HCEC 1CT (cell line): Measurements from ENCODE around the gene SLC22A17.

Experiments
- DNase-seq: peaks from one replicate; pipeline ENCODE4 v3.0.0-alpha.2; 2017

Gene SLC22A17

DNA sequence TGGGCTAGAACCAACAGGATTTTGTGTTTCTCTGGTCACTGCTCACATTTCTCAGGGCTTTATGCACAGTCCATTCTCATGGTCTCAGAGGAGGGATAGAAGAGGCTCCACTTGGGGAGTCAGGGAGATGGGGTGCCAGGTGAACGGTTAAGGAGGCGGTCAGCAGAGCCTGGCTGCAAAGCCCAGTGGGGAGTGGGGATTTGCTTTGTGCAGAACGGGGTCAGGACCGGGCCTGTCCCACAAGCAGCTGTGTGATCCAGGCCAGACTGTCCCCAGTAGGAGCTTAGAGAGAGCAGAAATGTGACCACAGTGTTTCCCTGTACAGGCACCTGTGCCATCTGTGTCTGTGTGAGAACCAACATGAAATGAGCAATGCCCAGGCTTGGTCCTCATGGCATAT is 28.3 kb upstream of the SLC22A17 start:
- no peak for DNase-seq

DNA sequence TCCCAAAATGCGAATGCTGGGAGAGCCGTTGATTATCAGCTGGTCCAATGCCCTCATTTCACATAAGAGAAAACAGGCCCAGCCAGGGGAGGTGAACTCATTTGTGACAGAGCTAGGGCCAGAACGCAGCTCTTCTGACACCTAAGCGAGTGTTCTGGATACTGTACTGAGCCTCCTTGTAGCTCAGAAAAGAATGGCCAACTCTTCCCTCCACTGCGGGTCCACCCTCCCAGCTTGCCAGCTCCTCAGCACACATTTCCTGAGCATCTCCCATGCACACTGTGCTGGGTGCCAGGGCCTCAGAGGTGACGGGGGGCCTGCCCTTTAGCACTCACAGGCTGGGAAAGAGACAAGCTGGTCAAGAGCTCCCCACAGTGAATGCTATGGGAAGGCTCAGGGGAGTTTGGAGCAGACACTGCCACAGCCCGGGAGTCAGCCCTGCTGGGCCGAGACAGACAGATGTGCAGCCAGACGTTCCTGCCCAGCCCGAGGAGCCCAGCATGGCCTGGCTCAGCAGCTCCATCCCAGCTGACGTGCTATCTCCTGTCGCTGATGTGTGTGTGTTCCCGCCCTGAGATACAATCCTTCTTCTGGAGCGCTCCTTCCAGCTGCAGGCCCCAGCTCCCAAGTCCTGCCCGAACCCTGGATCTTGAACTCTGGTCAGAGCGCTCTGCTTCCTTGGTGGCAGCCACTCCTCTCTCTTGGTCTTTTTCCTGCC is 27.7 kb upstream of the SLC22A17 start:
- no peak for DNase-seq

DNA sequence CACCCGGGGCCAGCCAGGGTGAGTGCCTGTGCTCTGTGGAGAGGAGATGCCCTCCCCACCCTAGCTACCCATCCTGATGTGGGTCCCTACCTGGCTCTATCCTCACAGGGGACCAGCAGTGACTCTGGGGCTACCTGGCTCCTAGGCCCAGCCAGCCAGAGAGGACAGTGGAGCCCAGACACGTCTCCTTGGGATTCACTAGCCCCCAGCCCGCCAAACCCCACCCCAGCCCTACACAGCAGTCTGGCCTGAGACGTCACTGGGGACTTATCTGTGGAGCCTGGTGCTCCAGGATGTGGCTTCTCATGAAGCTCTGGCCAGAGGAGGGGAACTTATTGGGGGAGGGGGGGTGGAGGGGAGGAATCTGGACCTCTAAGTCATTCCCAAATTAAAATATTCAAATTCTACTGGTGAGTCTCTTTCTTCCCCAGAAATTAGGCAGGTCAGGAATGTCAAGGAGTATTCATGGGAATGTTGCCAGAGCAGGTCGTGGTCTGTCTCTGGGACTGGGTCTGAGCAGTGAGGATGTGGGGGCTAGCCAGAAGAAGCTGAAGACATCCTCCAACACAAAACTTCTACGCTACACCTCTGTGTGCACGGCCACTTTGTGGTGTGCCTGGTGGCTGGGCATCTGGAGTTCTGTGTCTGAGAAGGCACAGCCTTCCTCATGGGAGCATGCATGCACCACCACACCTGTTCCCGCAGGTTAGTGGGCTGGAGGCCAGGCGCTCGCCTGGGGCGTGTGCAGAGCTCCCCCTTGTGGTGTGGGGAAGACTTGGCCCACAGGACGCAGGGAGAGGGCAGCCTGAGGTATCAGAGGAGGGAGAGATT is 26.9 kb upstream of the SLC22A17 start:
- peak; percentile 15 for DNase-seq

DNA sequence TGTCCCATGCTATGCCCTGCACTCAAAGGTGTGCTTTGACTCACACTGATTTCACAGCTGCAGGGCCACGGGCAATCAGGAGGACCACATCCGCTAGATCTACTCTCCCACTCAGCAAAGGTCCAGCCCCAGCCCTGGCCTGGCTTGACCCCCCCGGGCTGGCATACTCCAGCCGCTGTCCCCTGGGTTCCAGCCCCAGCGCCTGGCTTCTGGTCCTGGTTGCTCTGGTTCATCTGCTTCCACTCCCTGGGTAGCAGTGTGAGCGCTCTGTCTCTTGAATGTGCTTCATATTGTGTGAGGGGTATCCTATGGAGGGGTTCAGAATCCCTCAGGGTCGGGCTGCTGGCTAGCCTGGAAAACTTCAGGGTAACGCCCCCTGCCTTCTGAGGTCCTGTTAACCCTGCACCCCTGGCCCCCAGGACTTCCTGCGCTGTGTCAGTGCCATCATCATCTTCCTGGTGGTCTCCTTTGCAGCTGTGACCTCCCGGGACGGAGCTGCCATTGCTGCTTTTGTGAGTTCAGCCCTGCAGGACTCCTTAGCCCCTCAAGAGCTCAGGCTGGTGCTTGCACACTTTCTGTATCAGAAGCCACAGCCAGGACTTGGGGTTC is 26.0 kb upstream of the SLC22A17 start:
- no peak for DNase-seq

DNA sequence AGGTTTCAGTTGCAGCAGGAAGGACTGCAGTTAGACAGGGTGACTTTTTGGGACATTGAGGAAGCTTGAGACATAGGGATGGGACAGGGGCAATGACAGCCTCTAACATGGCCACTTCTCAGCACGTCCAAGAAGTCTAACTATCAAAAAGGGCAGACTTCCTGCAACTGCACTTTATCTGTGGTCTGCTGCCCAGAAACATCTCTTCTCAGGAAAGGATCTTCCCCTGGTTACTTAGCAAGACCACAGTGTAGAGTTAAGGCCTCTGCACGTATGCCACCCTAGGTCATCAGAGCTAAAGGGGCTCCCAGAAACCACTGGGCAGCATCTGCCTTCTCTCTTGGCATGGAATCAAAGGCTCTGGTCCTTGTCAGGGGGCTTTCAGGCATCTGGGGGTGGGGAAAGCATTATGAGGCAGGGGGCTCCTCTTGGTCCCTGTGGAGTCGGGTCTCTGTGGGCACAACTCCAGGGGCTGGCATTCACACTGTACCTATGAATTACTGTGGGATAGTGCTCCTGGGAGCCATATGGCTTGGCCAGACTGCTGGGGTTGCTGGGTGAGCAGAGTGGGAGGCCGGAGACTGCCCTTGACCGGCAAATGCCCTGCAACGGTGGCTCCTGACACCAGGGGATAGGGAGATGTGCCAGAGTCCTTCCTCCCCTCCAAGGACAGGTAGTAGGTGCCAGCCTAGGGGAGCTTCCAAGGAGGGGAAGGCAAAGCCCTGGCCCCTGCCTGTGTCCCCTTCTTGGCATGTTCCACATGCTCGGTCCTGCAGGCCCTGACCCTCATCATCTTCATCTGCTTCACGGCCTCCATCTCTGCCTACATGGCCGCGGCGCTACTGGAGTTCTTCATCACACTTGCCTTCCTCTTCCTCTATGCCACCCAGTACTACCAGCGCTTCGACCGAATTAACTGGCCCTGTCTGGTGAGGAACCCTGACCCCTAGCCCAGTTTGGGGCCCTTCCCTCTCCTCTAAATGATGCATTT is 25.2 kb upstream of the SLC22A17 start:
- no peak for DNase-seq

DNA sequence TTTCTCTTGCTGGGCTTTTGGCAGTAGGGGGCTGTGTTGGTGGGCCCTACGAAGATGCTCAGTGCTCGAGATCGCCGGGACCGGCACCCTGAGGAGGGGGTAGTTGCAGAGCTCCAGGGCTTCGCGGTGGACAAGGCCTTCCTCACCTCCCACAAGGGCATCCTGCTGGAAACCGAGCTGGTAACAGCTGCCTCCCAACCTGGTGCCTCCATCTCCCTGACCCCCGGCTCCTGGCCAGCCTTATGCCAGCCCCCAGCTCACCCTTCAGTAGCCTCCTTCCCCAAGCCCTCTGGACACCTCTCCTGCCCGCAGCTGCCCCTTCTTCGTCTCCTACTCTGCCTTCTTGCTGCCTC is 24.5 kb upstream of the SLC22A17 start:
- no peak for DNase-seq

DNA sequence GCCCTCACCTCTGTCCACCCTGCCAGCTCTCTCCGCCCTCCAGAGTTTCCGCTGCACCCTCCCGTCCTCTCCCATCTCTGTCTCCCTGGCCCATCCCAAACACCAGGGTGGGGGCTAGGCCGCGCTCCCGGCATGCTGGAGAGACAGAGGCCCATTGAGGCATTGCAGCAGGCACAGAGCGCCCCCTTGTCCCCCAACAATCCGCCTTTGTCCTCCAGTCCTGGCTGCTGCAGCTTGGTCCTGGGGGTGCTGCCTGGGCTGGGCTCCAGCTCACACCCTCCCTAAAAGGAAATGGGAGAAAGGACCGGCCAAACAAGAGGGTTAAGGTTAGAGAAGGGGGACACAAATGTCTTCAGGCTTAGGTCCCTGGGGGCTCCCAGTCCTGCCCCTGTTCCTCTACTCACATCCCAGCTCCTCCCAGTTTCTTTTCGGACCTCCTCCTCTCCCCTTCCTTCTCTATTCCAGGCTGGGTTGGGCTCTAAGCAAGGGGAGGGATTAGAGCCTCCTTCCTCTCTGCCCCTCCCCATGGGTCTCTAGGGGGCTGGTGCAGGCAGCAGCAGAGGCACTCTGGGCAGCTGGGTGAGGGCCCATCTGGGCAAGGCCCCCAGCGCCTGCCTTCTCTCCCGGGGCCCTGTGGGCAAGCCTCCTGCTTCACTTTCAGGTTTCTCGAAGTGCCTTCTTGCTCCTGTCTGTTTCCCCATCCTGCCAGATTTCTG is 24.0 kb upstream of the SLC22A17 start, which contains the start of gene CMTM5:
TSS of gene CMTM5 (plus strand) at position 565 of the 716 bp plus-strand sequence. CDS start 206 bp downstream, outside the sequence.
- no peak for DNase-seq

DNA sequence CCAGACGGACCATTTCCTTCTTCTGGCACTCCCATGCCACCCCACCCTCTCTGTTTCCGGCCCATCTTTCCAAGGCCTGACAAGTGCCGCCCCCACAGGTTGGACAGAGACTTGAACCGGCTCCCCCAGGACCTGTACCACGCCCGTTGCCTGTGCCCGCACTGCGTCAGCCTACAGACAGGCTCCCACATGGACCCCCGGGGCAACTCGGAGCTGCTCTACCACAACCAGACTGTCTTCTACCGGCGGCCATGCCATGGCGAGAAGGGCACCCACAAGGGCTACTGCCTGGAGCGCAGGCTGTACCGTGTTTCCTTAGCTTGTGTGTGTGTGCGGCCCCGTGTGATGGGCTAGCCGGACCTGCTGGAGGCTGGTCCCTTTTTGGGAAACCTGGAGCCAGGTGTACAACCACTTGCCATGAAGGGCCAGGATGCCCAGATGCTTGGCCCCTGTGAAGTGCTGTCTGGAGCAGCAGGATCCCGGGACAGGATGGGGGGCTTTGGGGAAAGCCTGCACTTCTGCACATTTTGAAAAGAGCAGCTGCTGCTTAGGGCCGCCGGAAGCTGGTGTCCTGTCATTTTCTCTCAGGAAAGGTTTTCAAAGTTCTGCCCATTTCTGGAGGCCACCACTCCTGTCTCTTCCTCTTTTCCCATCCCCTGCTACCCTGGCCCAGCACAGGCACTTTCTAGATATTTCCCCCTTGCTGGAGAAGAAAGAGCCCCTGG is 23.0 kb upstream of the SLC22A17 start:
- DNase-seq = no peak

DNA sequence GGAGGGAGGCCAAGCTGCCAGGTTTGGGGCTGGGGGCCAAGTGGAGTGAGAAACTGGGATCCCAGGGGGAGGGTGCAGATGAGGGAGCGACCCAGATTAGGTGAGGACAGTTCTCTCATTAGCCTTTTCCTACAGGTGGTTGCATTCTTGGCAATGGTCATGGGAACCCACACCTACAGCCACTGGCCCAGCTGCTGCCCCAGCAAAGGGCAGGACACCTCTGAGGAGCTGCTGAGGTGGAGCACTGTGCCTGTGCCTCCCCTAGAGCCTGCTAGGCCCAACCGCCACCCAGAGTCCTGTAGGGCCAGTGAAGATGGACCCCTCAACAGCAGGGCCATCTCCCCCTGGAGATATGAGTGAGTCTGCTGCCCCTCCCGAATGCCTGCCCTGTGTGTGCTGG is 20.4 kb upstream of the SLC22A17 start:
- DNase-seq = no peak

DNA sequence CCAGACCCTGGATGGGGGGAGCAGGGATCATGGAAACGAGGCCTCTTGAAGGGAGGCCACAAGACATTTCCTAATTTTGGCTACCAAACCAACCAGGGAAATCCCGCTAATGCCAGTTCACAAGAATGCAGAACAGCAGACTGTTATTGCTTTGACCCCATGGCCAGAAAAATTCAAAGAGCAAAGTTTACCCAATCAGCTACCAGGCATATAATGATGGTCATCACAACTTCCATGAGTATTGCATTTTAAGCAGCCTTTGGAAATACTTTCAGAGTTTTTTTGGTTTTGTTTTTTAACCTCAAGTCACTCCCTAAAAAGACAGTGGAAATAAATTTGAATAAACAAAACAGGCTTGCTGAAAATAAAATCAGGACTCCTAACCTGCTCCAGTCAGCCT is 19.8 kb upstream of the SLC22A17 start, which contains the start of gene IL25:
TSS of gene IL25 (plus strand) at position 301 of the 400 bp plus-strand sequence.
- no peak for DNase-seq

DNA sequence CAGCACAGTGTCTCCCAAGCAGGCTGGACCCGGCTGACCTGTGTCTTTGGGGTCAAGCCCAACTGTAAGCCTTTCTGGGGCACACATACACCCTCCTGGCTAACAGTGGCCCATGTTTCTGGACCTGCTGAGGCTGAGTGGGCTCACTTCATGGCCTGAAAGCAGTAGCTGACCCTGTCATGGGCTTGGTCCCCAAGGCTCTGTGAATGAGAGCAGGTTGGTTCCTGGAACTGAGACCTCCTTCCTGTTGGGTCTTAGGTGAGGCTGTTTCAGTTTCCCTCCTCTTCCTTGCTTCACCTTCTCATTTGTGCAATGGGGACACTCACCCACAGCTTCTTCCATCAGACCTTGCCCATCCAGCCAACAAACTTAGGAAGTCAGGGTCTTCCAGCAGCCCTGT is 19.2 kb upstream of the SLC22A17 start:
- DNase-seq = no peak

DNA sequence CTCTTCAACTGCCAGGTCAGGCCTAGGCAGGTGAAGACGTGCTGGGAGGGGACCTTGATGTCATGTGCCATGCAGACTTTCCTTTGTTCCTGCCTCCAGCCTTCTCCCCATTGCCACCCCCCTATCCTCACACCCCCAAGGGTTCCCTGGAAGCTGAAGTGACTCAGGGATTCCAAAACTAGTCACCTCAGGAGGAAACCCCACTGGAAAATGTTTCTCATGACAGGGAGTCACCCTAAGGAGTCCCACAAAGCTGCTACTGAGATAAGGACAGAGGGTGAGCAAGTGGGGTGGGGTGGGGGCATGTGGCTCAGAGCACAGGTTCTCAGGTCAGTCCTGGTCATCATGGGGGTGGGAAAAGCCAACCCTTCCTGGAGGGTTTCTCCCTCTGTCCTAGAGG is 17.5 kb upstream of the SLC22A17 start:
- no peak for DNase-seq

DNA sequence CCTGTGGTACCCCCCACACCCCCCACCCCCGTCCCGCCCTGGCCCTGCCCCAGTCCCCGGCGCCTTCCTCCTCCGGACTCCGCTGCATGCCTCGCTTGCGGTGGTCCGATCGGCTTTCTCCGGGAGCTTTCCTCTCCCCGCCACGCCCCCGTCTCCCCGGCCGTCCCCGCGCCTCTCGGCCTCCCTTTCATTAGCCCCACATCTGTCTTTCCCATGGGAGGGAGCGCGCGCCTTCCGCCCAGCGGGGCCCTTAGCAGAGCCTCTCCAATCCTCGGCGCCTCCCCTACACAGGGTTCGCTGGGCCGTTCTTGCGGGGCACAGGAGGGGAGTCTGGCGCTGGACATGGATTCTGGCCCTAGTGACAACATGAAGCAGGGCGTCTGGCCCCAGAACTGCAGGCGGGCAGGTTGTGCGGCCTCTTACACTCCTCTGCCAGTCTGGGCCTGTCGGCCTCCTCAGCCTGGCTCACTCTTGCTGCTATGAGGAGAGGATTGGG is 13.8 kb upstream of the SLC22A17 start:
- no peak for DNase-seq

DNA sequence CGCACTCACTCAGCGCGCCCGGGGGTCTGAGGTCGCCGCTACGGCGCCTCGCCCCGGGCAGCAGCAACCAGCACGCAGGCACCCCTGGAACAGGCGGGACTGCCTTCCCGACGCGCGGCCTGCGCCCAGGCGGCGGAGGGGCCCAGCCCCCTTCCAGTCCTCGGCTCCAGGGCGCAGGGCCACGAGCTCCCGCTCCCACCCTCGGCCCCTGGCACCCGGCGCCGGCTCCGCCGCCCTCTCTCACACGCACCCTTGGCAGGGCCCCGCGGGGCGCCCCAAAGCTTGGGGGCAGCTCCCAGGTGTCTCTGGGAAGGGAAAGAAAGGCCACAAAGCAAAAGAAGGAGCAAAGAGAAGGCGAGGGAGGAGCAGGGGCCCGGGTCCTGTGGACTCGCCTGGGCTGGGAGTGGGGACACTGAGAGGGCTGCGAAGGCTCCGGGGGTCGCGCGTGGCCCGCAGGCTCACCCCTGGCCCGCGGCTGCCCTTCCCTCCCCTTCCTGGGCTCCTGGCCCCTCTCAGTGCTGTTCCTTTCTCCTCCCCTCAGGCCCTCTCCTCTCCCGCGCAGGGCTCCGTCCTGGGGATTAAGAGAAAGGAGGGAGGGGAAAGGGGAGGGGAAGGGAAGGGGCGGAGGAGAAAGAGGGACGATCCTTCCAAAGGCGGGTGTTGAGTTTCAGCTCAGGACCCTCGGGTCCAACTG is 13.2 kb upstream of the SLC22A17 start:
- no peak for DNase-seq

DNA sequence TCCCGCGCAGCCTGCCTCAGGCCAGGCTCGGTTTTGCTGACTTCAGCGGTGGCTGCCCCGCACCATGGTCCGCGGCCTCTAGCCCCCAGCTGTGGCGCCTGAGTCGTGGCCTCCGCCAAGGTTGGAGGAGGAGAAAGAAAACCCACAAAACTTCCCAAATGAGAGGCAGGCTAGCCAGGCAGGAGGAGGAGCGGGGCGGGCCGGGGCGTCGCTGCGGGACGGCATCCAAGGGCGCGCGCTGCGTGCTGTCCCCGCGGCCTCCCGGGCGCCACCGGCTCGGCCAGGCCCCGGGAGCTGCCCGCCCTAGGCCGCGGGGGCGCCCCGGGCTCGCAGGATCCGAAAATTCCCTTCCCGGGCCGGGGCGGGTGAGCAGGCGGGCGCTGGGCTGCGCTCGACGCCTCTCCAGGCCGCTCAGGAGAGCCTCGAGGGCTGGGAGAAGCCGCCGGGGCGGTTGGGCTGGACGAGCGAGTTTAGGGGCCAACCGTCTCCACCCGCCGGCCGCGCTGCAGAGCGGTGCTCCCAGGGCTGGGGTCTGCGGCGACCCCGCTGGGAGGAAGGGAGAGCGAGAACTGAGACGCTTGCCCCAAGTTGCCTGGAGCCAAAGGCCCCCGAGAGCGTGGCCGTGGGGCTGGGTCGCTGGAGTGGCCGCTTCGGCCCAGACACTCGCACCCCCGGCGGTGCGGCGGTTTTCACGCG is 12.5 kb upstream of the SLC22A17 start, which contains the start of gene EFS:
TSS of gene EFS (minus strand) at position 137 of the 696 bp plus-strand sequence. CDS start 147 bp downstream, outside the sequence.
- no peak for DNase-seq

DNA sequence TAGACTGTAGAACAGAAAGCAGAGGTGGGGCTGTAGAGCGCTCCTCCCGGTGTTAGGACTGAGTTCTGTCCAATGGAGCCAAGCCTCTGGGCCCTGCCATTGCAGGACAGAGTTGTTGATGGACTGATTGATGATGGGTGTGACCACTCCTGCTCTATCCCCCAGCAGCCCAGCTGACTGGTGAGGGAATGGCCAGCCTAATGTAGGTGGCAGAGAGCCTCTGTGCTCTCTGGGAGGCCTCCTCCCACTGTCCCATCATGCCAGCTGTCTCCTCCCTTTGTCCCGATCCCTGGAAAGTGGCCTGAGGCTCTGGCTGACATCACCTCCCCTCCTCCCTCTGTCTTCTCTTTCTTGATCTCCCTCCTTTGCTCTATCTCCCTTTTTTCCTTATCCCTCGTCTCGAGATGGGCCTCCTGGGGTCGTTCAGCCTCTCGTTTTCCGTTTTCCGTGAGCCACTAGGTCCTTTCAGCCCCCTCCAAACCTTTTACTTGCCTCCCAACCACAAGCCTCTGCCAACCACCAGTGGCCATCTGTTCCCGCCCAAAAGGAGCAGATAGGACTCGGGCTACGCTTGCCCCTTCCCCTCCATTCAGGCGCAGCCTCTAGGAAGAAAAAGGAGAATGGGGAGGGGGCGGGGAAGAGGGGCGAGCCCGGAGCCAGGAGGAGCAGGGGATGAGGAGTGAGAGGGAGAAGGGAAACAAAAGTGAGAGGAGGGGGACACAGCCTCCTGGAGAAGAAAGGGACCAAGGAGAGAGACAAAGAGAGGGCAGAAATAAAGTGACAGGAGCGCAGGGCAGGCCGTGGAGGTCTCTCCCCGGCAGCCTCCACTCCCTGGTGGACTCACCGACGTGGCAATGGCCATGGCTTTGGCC is 11.7 kb upstream of the SLC22A17 start:
- no peak for DNase-seq

DNA sequence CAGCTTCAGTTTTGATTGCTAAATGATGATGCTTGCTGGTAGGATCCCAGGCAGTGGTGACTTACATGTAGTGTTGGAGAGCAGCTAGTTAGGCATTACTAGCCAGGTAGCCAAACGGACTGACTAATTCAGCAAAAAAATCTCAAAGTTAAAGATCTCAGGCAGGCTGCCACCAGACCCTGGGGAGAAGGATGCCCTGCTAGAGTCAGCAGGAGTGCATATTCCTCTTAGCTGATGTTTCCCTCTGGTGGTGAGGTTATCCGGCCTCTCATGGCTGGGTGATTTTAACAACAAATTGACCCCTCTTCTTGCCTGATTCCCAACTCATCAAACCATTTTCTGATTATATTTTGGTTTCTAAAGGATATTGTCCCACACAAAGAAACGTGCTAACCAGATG is 9.5 kb upstream of the SLC22A17 start:
- DNase-seq = no peak

DNA sequence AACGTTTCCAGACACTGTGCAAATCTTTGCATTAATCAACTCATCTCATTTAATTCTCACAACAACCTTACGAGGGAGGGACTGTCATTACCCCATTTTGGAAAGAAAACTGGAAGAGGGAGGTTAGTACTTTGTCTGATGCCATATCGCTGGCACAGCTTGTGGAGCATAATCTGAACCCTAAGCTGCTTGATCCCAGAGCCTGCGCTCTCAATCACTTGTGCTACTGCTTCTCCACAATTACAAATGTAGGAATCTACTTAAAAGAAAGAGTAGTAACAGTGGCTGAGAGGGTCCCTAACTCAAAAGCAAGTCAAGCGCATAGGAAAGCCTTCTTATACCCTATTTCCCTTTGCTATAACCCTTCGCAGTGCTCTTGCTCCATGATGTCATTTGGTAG is 9.1 kb upstream of the SLC22A17 start:
- no peak for DNase-seq

DNA sequence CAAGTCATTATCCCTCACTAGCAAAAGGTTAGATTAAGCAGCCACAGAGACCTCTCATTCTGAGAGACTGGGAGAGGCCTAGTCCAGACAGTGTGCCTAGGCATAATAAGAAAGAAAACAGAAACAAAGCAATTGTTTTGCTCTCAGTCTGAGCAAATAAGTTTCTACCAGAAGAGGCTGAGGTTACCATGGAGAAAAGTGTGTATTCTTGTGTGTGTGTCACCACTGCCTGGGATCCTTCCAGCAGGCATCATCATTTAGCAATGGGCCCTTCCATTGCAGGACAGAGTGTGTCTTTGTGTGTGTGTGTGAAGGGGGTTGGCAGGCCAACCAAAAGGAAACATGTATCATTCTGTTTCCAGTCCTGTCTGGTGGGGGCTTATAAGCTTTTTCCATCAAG is 8.6 kb upstream of the SLC22A17 start:
- no peak for DNase-seq
